ENCODE measurements around the gene C16orf82.

The C16orf82 gene

DNA sequence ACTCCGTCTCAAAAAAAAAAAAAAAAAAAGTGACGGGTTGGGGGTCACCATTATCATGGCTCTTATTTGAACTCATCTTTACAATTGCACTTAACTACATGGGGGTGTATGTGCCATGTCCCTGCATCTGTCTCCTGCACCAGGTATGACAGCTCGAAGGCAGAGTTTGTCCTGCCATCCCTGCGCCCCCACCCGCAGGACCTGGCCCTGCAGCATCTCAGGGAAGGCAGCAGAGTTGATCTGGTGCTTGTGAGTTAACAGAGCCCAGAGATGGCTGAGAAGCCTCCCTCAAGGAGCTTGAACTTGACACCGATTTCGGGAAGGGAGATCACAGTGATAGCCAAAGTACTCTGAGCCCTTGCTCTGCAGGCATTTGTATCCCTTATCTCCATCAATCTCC lies 44.8 kb downstream of the C16orf82 start:
- TF ChIP-seq, protein P1, sequence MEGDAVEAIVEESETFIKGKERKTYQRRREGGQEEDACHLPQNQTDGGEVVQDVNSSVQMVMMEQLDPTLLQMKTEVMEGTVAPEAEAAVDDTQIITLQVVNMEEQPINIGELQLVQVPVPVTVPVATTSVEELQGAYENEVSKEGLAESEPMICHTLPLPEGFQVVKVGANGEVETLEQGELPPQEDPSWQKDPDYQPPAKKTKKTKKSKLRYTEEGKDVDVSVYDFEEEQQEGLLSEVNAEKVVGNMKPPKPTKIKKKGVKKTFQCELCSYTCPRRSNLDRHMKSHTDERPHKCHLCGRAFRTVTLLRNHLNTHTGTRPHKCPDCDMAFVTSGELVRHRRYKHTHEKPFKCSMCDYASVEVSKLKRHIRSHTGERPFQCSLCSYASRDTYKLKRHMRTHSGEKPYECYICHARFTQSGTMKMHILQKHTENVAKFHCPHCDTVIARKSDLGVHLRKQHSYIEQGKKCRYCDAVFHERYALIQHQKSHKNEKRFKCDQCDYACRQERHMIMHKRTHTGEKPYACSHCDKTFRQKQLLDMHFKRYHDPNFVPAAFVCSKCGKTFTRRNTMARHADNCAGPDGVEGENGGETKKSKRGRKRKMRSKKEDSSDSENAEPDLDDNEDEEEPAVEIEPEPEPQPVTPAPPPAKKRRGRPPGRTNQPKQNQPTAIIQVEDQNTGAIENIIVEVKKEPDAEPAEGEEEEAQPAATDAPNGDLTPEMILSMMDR (IDR thresholded peaks at IDR 0.05; ENCODE audit: low read depth, low read length), result no peak
- no peak overlapping the region for H3K4me3 ChIP-seq (ENCODE audit: low read depth, low read length)

DNA sequence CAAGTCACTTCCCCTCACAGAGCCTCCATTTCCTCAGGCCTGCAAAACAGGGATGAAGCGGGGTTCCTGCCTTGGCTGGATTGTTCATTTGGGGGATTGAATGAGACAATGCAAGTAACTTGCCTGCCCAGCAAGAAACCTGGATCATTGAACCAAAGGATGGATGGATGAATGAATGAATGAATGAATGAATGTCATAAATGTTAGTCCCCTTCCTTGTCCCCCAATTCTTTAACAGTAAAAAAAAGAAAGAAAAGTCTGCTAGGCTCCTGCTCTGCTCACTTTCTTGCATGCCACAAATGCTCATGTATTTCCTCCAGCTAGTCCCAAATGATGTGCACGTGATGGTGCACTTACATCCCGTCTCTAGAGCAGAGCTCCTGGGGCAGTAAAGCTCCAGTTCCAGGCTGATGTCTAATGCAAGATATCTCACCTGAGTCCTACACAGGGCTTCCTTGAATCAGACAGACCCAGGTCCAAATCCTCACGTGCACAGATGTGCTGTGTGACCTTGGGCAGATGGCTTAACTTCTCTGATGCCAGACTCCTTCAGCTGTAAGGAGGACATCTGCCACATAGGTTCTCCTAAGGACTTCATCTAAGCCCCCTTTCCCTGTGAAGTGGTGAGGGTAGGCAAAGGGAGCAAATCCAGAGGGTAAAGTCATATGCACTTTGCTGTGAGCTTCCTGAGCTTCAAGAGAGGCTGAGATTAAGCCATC lies 45.5 kb downstream of the C16orf82 start:
- TF ChIP-seq, protein P1 (IDR thresholded peaks at IDR 0.05; ENCODE audit: low read depth, low read length), result no peak
- H3K4me3 ChIP-seq (ENCODE audit: low read depth, low read length), result no peak overlapping the region

DNA sequence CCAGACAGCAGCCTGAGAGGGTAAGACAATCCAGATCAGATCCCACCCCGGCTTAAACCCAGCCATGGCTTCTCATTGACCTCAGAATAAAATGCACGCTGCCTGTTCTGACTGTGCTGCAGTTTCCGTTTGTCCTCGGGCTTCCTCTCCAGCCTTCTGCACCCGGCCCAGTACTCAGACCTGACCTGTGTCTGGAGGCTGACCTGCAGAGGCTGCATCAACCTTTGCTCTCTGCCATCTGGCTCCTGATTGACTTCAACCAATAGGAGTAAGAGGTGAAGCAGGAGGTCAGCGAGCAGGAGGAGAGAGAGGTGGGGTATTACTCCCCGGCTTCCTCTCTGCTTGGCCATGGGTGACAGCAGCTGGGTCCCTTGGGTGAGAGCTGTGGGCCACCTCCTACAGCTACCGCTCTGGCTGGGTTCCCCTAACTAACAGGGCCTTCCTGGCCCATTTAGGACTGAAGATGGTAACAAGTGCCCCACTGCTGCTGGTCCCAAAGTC lies 46.7 kb downstream of the C16orf82 start:
- H3K4me3 ChIP-seq (ENCODE audit: low read depth, low read length), result no peak overlapping the region
- TF ChIP-seq, protein P1 (IDR thresholded peaks at IDR 0.05; ENCODE audit: low read depth, low read length), result no peak

DNA sequence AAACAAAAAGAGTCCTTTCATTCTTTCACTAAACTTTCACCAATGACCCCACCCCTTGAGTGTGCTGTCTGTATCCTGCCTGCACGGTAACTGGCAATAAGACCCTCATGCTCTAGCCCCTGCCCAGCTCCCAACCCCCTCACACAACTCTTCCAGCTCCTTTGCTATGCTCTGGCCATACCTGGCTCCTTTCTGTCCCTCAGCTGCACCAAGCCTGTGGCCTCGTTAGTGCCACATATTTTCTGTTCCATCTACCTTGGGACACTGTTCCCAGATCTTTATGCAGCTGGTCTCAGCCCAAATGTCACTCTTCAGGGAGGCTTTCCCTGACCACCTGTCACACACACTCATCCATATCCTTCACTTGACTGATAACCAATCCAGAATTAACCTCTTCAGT lies 47.3 kb downstream of the C16orf82 start:
- H3K4me3 ChIP-seq (ENCODE audit: low read depth, low read length), result no peak overlapping the region
- TF ChIP-seq, protein P1 (IDR thresholded peaks at IDR 0.05; ENCODE audit: low read depth, low read length), result no peak

DNA sequence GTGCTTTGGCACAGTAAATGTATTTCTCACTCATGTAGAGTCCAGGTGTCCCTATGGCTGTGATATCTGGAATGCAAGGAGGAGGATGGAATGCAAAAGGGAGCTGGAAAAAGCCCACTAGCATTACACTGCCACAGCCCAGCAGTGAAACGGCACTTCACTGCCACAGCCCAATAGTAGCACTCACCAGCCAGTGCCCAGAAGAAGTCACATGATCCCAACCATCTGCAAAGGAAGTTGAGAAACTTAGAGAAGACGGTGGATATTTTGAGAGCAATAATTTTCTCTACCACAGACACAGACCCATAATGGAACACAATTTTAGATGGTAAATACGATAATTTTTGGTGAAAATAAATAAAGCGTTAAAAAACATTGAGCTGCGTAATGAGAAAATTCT lies 51.8 kb downstream of the C16orf82 start:
- no peak overlapping the region for H3K4me3 ChIP-seq (ENCODE audit: low read depth, low read length)
- TF ChIP-seq, protein P1 (IDR thresholded peaks at IDR 0.05; ENCODE audit: low read depth, low read length), result no peak

Data from WI38 (cell line).